GM21423 (cell line): ENCODE results near the gene FPR1.
"Not testable (repeated sequence)": the region's sequence is repeated elsewhere in the genome, so short reads cannot be mapped to it uniquely, and the experiment has no call there.

ENCODE experiments used
- ATAC-seq: cut with Tn5 transposase; IDR thresholded peaks from one replicate; pipeline ENCODE4 v1.9.1; 2021; ENCODE audit warnings: mild to moderate bottlenecking, moderate library complexity; ENCODE audit not compliant: unreplicated experiment

Gene FPR1

GRCh38 chr19:51738523-51738922, 13.2 kb downstream of the FPR1 start:
- not testable (repeated sequence) for ATAC-seq

GRCh38 chr19:51737924-51738323, 13.8 kb downstream of the FPR1 start:
- ATAC-seq: no peak

GRCh38 chr19:51737389-51737788, 14.3 kb downstream of the FPR1 start:
- ATAC-seq: no peak

GRCh38 chr19:51735759-51736449, 15.8 kb downstream of the FPR1 start:
- no peak for ATAC-seq

- ATAC-seq: no peak
Observed at GRCh38 chr19:51733742-51734522, 17.7 kb downstream of the FPR1 start.

GRCh38 chr19:51729781-51730180, 21.9 kb downstream of the FPR1 start:
- no peak for ATAC-seq

- no peak for ATAC-seq
Observed at GRCh38 chr19:51727349-51727880, 24.3 kb downstream of the FPR1 start.

GRCh38 chr19:51726049-51726448, 25.6 kb downstream of the FPR1 start:
- ATAC-seq: no peak

GRCh38 chr19:51724543-51724942, 27.1 kb downstream of the FPR1 start:
- ATAC-seq: no peak

- ATAC-seq: no peak
Observed at GRCh38 chr19:51722492-51722891, 29.2 kb downstream of the FPR1 start.

- ATAC-seq: no peak
Observed at GRCh38 chr19:51721905-51722304, 29.8 kb downstream of the FPR1 start.

- ATAC-seq: no peak
Observed at GRCh38 chr19:51719251-51719988, 32.3 kb downstream of the FPR1 start.

GRCh38 chr19:51716925-51717324, 34.8 kb downstream of the FPR1 start:
- ATAC-seq: no peak

GRCh38 chr19:51715850-51716249, 35.8 kb downstream of the FPR1 start:
- ATAC-seq: no peak

- ATAC-seq: no peak
Observed at GRCh38 chr19:51714848-51715247, 36.8 kb downstream of the FPR1 start.

- no peak for ATAC-seq
Observed at GRCh38 chr19:51713319-51714285, 38.1 kb downstream of the FPR1 start.

- no peak for ATAC-seq
Observed at GRCh38 chr19:51712461-51713081, 39.1 kb downstream of the FPR1 start.

- ATAC-seq: no peak
Observed at GRCh38 chr19:51711702-51712101, 40.0 kb downstream of the FPR1 start.

- ATAC-seq: no peak
Observed at GRCh38 chr19:51710163-51710562, 41.5 kb downstream of the FPR1 start.

GRCh38 chr19:51709575-51709974, 42.1 kb downstream of the FPR1 start:
- ATAC-seq: no peak
